ENCODE data around the gene PRR20G. TPM values are rescaled to one million over a fixed set of nuclear protein-coding genes. Genes with fewer than 3 reads are reported as not detected.

The PRR20G gene
- total and polyA plus RNA-seq, 2 experiments from 2014 or later, result 0.39 TPM; not detected in 1

GRCh38 chr3:127235706-127236105 is 52.1 kb downstream of the PRR20G start:
- Histone ChIP-seq H3K4me1 (ENCODE audit: insufficient read depth) (no peaks in the 10 kb centered on the region), H3K4me2 (no peak overlapping the region), H3F3A (replicated peaks; ENCODE audit: low read depth) (no peaks in the 10 kb centered on the region), H3K36me3 (ENCODE audit: insufficient read depth) (no peaks in the 10 kb centered on the region), H2AFZ (no peak overlapping the region), H3K27ac (ENCODE audit: low read depth) (no peak overlapping the region), H4K20me1 (replicated peaks; ENCODE audit: insufficient read depth) (no peaks in the 10 kb centered on the region), H3K4me3 (no peak overlapping the region), H3K79me2 (replicated peaks; ENCODE audit: insufficient read depth) (no peaks in the 10 kb centered on the region), H3K9me2 (ENCODE audit: insufficient read depth) (no peaks in the 10 kb centered on the region), H3K27me3 (ENCODE audit: insufficient read depth) (no peaks in the 10 kb centered on the region)
- no peaks in the 10 kb centered on the region for H3K4me1 Mint-ChIP-seq
- H3K9me3 Mint-ChIP-seq, result peaks cover 15% of the 10 kb centered on the region
- H3K36me3 Mint-ChIP-seq (ENCODE audit: low read depth), result no peaks in the 10 kb centered on the region
- no peak overlapping the region for H3K27ac Mint-ChIP-seq
- peaks cover 5% of the 10 kb centered on the region for H3K27me3 Mint-ChIP-seq (ENCODE audit: insufficient read depth, low read depth, poor library complexity)
- no peak for TF ChIP-seq EZH2phosphoT487 (IDR thresholded peaks at IDR 0.05; ENCODE audit: unreplicated experiment)
- TF ChIP-seq NANOG (IDR thresholded peaks at IDR 0.05; ENCODE audit: borderline replicate concordance), result no peak
- TF ChIP-seq CREB1 (CRISPR knock-in tag; IDR thresholded peaks at IDR 0.05; ENCODE audit: low read depth), result no peak
- TF ChIP-seq EZH2 (IDR thresholded peaks at IDR 0.05; ENCODE audit: low read depth, unreplicated experiment), result no peak
- TF ChIP-seq CTCF (conservative IDR thresholded peaks at IDR 0.05; ENCODE audit: low read depth in 2 of 2), result no peak
- TF ChIP-seq JUNB (IDR thresholded peaks at IDR 0.05; ENCODE audit: unreplicated experiment), result no peak
- TF ChIP-seq, protein P1, sequence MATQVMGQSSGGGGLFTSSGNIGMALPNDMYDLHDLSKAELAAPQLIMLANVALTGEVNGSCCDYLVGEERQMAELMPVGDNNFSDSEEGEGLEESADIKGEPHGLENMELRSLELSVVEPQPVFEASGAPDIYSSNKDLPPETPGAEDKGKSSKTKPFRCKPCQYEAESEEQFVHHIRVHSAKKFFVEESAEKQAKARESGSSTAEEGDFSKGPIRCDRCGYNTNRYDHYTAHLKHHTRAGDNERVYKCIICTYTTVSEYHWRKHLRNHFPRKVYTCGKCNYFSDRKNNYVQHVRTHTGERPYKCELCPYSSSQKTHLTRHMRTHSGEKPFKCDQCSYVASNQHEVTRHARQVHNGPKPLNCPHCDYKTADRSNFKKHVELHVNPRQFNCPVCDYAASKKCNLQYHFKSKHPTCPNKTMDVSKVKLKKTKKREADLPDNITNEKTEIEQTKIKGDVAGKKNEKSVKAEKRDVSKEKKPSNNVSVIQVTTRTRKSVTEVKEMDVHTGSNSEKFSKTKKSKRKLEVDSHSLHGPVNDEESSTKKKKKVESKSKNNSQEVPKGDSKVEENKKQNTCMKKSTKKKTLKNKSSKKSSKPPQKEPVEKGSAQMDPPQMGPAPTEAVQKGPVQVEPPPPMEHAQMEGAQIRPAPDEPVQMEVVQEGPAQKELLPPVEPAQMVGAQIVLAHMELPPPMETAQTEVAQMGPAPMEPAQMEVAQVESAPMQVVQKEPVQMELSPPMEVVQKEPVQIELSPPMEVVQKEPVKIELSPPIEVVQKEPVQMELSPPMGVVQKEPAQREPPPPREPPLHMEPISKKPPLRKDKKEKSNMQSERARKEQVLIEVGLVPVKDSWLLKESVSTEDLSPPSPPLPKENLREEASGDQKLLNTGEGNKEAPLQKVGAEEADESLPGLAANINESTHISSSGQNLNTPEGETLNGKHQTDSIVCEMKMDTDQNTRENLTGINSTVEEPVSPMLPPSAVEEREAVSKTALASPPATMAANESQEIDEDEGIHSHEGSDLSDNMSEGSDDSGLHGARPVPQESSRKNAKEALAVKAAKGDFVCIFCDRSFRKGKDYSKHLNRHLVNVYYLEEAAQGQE (IDR thresholded peaks at IDR 0.05; ENCODE audit: unreplicated experiment), result no peak
- TF ChIP-seq STAT1 (IDR thresholded peaks at IDR 0.05; ENCODE audit: unreplicated experiment), result no peak
- no peak for TF ChIP-seq ZNF331 (CRISPR knock-in tag; IDR thresholded peaks at IDR 0.05; ENCODE audit: low read depth)
- no peak for TF ChIP-seq ETS1 (IDR thresholded peaks at IDR 0.05)
- TF ChIP-seq ZNF114 (CRISPR knock-in tag; IDR thresholded peaks at IDR 0.05), result no peak
- no peak for DNase-seq (ENCODE audit: low spot score)
- no peak for ATAC-seq
- H3K4me3 Mint-ChIP-seq, result no peak overlapping the region

Measured in GM23338 (cell line).